GM12874 (cell line): Measurements from ENCODE around the gene GMDS.

Experiments
- CTCF ChIP-seq: IDR thresholded peaks from 2 replicates; pipeline ENCODE4 v1.5.1; 2011; ENCODE audit warnings: low read depth, mild to moderate bottlenecking, control low read depth, low read length, moderate library complexity; ENCODE audit not compliant: insufficient read depth

The GMDS gene

DNA sequence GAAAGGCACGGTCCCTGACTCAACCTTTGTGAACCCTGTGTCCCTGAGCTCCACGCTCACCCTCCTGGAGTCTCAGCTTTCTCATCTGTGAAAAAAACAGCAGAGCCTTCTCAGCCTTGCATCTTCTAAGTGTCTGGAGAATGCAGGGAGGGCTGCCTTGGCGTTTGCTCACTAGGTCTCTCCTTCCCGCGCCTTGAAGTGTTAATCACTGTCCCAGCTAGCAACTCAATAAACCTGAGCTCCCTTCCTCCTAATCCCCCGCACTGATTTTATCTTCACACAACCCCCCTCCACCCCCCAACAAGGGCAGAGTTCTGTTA, 670.6 kb downstream of the GMDS start:
- TF ChIP-seq CTCF, result no peak

DNA sequence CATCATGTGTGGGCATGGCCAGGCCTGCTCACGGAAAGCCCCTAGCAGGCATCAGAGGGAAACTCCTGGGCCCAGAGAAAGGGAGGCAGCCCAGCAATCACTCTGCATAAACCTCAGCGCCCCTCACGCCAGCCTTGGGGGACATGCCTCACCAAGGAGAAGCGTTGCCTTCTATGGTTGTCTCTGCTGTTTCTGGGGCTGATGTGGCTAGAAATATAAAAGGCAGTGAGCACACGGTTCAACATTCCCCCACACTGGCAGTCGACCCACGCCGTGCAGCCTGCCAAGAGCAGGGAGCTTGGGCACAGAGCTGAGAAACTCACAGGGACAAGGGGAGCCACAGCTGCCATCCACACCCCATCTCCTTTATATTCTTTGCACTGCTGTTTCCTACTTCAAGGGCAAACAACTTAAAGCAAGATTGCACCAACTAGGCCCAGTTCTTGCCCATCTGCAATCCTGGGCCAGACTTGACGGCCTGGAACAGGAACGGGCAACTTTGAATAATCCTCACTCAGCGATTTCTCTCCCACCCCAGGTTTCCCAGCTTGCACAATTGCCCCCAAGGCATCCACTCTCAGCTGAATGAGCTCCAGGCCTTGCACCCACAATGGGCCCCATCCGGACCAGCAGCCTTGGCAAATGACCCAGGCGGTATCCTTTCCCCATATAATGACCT, 671.2 kb downstream of the GMDS start:
- TF ChIP-seq CTCF, result no peak
